HepG2 (cell line): Measurements from ENCODE around the gene RNF133. TPM values are rescaled to one million over a fixed set of nuclear protein-coding genes. Genes with fewer than 3 reads are reported as not detected.
"Not testable (repeated sequence)": the region's sequence is repeated elsewhere in the genome, so short reads cannot be mapped to it uniquely, and the experiment has no call there.

Source experiments
- FOXA3 ChIP-seq: IDR thresholded peaks from 2 replicates; pipeline ENCODE4 v1.6.1; 2016; ENCODE audit warnings: missing genetic modification reagents, missing compliant biosample characterization
- HNF4A ChIP-seq: sonication (generic); formaldehyde crosslinking; IDR thresholded peaks from 2 replicates; pipeline ENCODE4 v1.4.0; 2020; ENCODE audit warnings: missing genetic modification reagents
- HNF4G ChIP-seq, 2 experiments: sonication (generic) in 1 of 2; formaldehyde crosslinking in 1 of 2; IDR thresholded peaks; 2 replicates each; pipeline versions ENCODE4 v1.4.0 to v1.6.1; 2011 to 2020; ENCODE audit warnings: borderline replicate concordance in 2 of 2, low read depth in 2 of 2, mild to moderate bottlenecking in 2 of 2, low read length in 1 of 2, missing genetic modification reagents in 1 of 2, moderate library complexity in 1 of 2
- KLF16 ChIP-seq, 2 experiments: sonication (generic) in 1 of 2; formaldehyde crosslinking in 1 of 2; IDR thresholded peaks; 2 replicates each; pipeline versions ENCODE4 v1.6.1 to v1.8.0; 2016 to 2023; ENCODE audit warnings: missing genetic modification reagents in 2 of 2, missing compliant biosample characterization in 1 of 2
- MYC ChIP-seq: sonication (generic); formaldehyde crosslinking; IDR thresholded peaks from 2 replicates; pipeline ENCODE4 v1.9.0; 2021; ENCODE audit warnings: missing genetic modification reagents, borderline replicate concordance
- PITX1 ChIP-seq: sonication (generic); formaldehyde crosslinking; IDR thresholded peaks from 2 replicates; pipeline ENCODE4 v1.5.1; 2020; ENCODE audit warnings: mild to moderate bottlenecking, missing genetic modification reagents
- RCOR2 ChIP-seq: IDR thresholded peaks from 2 replicates; pipeline ENCODE4 v1.6.1; 2016; ENCODE audit warnings: missing biosample characterization, missing genetic modification reagents
- SALL1 ChIP-seq: sonication (generic); formaldehyde crosslinking; IDR thresholded peaks from 2 replicates; pipeline ENCODE4 v1.8.0; 2022; ENCODE audit warnings: mild to moderate bottlenecking, missing genetic modification reagents
- ZSCAN31 ChIP-seq: sonication (generic); formaldehyde crosslinking; IDR thresholded peaks from 2 replicates; pipeline ENCODE4 v1.5.0; 2020; ENCODE audit warnings: low read depth, mild to moderate bottlenecking, missing genetic modification reagents
- polyA plus RNA-seq, 8 experiments: library from polyadenylated mRNA; depleted of rRNA in 3 of 8; stranded (reverse) in 7 of 8; unstranded in 1 of 8; fragments of >200 nt; fragmentation: Illumina TruSeq in 4 of 8; extraction: Trizol in 4 of 8; gene quantifications; 2 replicates each; pipeline versions ENCODE4 v1.2.1 to v1.2.3, GENCODE V29; 2011 to 2016; ENCODE audit warnings: low read depth in 4 of 8, missing spikeins in 1 of 8, mixed read lengths in 1 of 8; ENCODE audit not compliant: insufficient read depth in 1 of 8
- total RNA-seq, 5 experiments: library from RNA; depleted of rRNA; stranded (reverse); fragments of >200 nt; fragmentation: Illumina TruSeq; extraction: Trizol; gene quantifications; 2 replicates each; pipeline ENCODE4 v1.2.3, GENCODE V29; 2016; ENCODE audit warnings: low read depth in 1 of 5
- TF ChIP-seq, protein P1 (sequence below): sonication (generic); formaldehyde crosslinking; IDR thresholded peaks from 2 replicates; pipeline ENCODE4 v1.5.0; 2020; ENCODE audit warnings: mild to moderate bottlenecking, missing genetic modification reagents, borderline replicate concordance
- TF ChIP-seq, protein P2 (sequence below): IDR thresholded peaks from 2 replicates; pipeline ENCODE4 v1.6.1; 2016; ENCODE audit warnings: low read depth, missing genetic modification reagents, missing compliant biosample characterization

Gene RNF133
- total and polyA plus RNA-seq, 2 of the 13 experiments (the other 11 are each of a cell fraction or from before 2014, with no cell fraction given) = 0.13 to 1.00 TPM

DNA sequence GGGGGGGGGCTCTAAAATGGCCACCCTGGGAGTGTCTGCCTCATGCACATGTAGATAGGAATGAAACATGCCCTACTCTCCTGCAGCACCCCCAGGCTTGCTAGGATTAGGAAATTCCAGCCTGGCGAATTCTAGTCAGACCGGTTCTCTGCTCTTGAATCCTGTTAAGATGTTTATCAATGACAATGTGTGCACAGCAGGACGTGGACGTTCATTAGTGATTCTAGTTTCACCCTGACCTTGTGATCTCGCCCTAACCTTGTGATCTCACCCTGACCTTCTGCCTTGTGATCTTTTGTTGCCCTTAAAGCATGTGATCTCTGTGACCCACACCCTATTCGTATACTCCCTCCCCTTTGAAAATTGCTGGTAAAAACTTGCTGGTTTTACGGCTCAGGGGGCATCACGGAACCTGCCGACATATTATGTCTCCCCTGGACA, 19.6 kb downstream of the RNF133 start (continued):
- TF ChIP-seq SALL1 (CRISPR knock-in tag) = peak; percentile 97
- TF ChIP-seq FOXA3 = peak; percentile 86
- TF ChIP-seq PITX1 = peak; percentile 91
- peak; percentile 38; the same call in 1 of the 2 replicates for TF ChIP-seq ZSCAN31 (CRISPR knock-in tag)
- TF ChIP-seq HNF4G (IDR thresholded peaks at IDR 0.05; ENCODE audit: borderline replicate concordance, low read depth, low read length) = peak; percentile 56; the same call in 1 of the 2 replicates
- not testable (repeated sequence) for TF ChIP-seq HNF4G (CRISPR knock-in tag; IDR thresholded peaks at IDR 0.05; ENCODE audit: borderline replicate concordance, low read depth)
- TF ChIP-seq HNF4A = peak; percentile 94
- TF ChIP-seq MYC = peak; percentile 51; the same call in 1 of the 2 replicates
- 0 out of 2 replicates have a peak, but pooled peaks have one; percentile 49 for TF ChIP-seq RCOR2 (CRISPR knock-in tag)
- TF ChIP-seq, protein P1, sequence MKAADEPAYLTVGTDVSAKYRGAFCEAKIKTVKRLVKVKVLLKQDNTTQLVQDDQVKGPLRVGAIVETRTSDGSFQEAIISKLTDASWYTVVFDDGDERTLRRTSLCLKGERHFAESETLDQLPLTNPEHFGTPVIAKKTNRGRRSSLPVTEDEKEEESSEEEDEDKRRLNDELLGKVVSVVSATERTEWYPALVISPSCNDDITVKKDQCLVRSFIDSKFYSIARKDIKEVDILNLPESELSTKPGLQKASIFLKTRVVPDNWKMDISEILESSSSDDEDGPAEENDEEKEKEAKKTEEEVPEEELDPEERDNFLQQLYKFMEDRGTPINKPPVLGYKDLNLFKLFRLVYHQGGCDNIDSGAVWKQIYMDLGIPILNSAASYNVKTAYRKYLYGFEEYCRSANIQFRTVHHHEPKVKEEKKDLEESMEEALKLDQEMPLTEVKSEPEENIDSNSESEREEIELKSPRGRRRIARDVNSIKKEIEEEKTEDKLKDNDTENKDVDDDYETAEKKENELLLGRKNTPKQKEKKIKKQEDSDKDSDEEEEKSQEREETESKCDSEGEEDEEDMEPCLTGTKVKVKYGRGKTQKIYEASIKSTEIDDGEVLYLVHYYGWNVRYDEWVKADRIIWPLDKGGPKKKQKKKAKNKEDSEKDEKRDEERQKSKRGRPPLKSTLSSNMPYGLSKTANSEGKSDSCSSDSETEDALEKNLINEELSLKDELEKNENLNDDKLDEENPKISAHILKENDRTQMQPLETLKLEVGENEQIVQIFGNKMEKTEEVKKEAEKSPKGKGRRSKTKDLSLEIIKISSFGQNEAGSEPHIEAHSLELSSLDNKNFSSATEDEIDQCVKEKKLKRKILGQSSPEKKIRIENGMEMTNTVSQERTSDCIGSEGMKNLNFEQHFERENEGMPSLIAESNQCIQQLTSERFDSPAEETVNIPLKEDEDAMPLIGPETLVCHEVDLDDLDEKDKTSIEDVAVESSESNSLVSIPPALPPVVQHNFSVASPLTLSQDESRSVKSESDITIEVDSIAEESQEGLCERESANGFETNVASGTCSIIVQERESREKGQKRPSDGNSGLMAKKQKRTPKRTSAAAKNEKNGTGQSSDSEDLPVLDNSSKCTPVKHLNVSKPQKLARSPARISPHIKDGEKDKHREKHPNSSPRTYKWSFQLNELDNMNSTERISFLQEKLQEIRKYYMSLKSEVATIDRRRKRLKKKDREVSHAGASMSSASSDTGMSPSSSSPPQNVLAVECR = peak; percentile 62; the same call in 1 of the 2 replicates
- peak in 1 of 2 experiments; percentile 28; a peak in 1 of 4 replicates for TF ChIP-seq KLF16 (CRISPR knock-in tag; IDR thresholded peaks at IDR 0.05)
- TF ChIP-seq, protein P2, sequence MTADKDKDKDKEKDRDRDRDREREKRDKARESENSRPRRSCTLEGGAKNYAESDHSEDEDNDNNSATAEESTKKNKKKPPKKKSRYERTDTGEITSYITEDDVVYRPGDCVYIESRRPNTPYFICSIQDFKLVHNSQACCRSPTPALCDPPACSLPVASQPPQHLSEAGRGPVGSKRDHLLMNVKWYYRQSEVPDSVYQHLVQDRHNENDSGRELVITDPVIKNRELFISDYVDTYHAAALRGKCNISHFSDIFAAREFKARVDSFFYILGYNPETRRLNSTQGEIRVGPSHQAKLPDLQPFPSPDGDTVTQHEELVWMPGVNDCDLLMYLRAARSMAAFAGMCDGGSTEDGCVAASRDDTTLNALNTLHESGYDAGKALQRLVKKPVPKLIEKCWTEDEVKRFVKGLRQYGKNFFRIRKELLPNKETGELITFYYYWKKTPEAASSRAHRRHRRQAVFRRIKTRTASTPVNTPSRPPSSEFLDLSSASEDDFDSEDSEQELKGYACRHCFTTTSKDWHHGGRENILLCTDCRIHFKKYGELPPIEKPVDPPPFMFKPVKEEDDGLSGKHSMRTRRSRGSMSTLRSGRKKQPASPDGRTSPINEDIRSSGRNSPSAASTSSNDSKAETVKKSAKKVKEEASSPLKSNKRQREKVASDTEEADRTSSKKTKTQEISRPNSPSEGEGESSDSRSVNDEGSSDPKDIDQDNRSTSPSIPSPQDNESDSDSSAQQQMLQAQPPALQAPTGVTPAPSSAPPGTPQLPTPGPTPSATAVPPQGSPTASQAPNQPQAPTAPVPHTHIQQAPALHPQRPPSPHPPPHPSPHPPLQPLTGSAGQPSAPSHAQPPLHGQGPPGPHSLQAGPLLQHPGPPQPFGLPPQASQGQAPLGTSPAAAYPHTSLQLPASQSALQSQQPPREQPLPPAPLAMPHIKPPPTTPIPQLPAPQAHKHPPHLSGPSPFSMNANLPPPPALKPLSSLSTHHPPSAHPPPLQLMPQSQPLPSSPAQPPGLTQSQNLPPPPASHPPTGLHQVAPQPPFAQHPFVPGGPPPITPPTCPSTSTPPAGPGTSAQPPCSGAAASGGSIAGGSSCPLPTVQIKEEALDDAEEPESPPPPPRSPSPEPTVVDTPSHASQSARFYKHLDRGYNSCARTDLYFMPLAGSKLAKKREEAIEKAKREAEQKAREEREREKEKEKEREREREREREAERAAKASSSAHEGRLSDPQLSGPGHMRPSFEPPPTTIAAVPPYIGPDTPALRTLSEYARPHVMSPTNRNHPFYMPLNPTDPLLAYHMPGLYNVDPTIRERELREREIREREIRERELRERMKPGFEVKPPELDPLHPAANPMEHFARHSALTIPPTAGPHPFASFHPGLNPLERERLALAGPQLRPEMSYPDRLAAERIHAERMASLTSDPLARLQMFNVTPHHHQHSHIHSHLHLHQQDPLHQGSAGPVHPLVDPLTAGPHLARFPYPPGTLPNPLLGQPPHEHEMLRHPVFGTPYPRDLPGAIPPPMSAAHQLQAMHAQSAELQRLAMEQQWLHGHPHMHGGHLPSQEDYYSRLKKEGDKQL (CRISPR knock-in tag) = peak; percentile 89
